A673 (cell line): ENCODE measurements around the gene MRPS14. TPM values are rescaled to one million over a fixed set of nuclear protein-coding genes. Genes with fewer than 3 reads are reported as not detected.

Source experiments
- BruUV-seq: library from RNA; stranded (reverse); fragments of 400-500 nt; replicated peaks from 2 replicates; lab custom pipeline; 2021; lab: Mats Ljungman, UMichigan
- CTCF ChIA-PET: fragments of 300-600 bp; sonication (Branson Sonifier 250); formaldehyde crosslinking; loops from one replicate; lab custom pipeline; 2022; ENCODE audit warnings: antibody characterized with exemption; lab: Charles Lee
- POLR2A ChIA-PET: fragments of 300-600 bp; sonication (Branson Sonifier 250); formaldehyde crosslinking; loops from one replicate; lab custom pipeline; 2022; ENCODE audit warnings: antibody characterized with exemption; ENCODE audit not compliant: low non-redundant PET; lab: Charles Lee
- DNase-seq: peaks from one replicate; pipeline ENCODE4 v3.0.0-alpha.2; 2015; ENCODE audit warnings: low spot score
- H3K27ac ChIP-seq: fragments of 200-600 bp; sonication (generic); 2 replicates; pipeline ENCODE4 v1.5.1; 2016; ENCODE audit warnings: mixed run types, low read depth, mild to moderate bottlenecking, mixed read lengths, antibody characterized with exemption, low read length; ENCODE audit not compliant: poor library complexity, severe bottlenecking
- H3K27me3 ChIP-seq: fragments of 200-600 bp; sonication (generic); replicated peaks from 2 replicates; pipeline ENCODE4 v1.6.1; 2017; ENCODE audit warnings: mixed run types, low read depth, mild to moderate bottlenecking, mixed read lengths, antibody characterized with exemption, low read length; ENCODE audit not compliant: insufficient read depth, poor library complexity
- H3K36me3 ChIP-seq: fragments of 200-600 bp; sonication (generic); 2 replicates; pipeline ENCODE4 v1.6.1; 2016; ENCODE audit warnings: mixed run types, mild to moderate bottlenecking, mixed read lengths, antibody characterized with exemption, low read length; ENCODE audit not compliant: insufficient read depth, poor library complexity, severe bottlenecking
- H3K4me1 ChIP-seq: fragments of 200-600 bp; sonication (generic); 2 replicates; pipeline ENCODE4 v1.6.1; 2017; ENCODE audit warnings: mixed run types, mild to moderate bottlenecking, mixed read lengths, antibody characterized with exemption, low read length; ENCODE audit not compliant: insufficient read depth, poor library complexity, severe bottlenecking
- H3K4me3 ChIP-seq: fragments of 200-600 bp; sonication (generic); 2 replicates; pipeline ENCODE4 v1.5.1; 2016; ENCODE audit warnings: low read depth, mixed run types, mild to moderate bottlenecking, mixed read lengths, low read length; ENCODE audit not compliant: poor library complexity, severe bottlenecking
- H3K9me3 ChIP-seq: fragments of 200-600 bp; sonication (generic); 2 replicates; pipeline ENCODE4 v1.6.1; 2016; ENCODE audit warnings: mixed run types, low read depth, mild to moderate bottlenecking, mixed read lengths, antibody characterized with exemption, low read length; ENCODE audit not compliant: poor library complexity, severe bottlenecking
- CTCF ChIP-seq: fragments of 300-800, 200-600 bp; sonication (generic); conservative IDR thresholded peaks from 2 replicates; pipeline ENCODE4 v1.5.1; 2017; ENCODE audit warnings: low read depth, mild to moderate bottlenecking, antibody characterized with exemption, low read length, moderate library complexity, mixed read lengths
- EZH2 ChIP-seq: fragments of 200-600 bp; sonication (generic); IDR thresholded peaks from 2 replicates; pipeline ENCODE4 v1.6.1; 2017; ENCODE audit warnings: borderline replicate concordance, low read depth, mild to moderate bottlenecking, mixed read lengths, antibody characterized with exemption, low read length; ENCODE audit not compliant: poor library complexity, severe bottlenecking
- intact Hi-C: fragments of 100-400 bp; cut with micrococcal nuclease; formaldehyde crosslinking; loops from one replicate; pipeline ENCODE4 v1.10.0; 2022; ENCODE audit not compliant: unreplicated experiment
- total RNA-seq: library from RNA; stranded (reverse); gene quantifications from 2 replicates; pipeline ENCODE4 v1.2.3, GENCODE V29; 2021

MRPS14 gene
- total RNA-seq, 1 experiment from 2014 or later: 40.1 TPM

GRCh38 chr1:174964261-174964971 lies 58.8 kb downstream of the MRPS14 start:
- ChIA-PET POLR2A (no interaction called here), CTCF (no interaction called here)
- intact Hi-C loops: no loop called here
- no peaks in the 10 kb centered on the region for H3K9me3 ChIP-seq
- BruUV-seq: no TSS peak
- H3K27ac ChIP-seq: no peak overlapping the region
- TF ChIP-seq CTCF: no peak
- TF ChIP-seq EZH2: no peak
- DNase-seq: no peak
- no peak overlapping the region for H3K4me3 ChIP-seq
- H3K27me3 ChIP-seq: no peaks in the 10 kb centered on the region
- no peaks in the 10 kb centered on the region for H3K36me3 ChIP-seq
- H3K4me1 ChIP-seq: no peaks in the 10 kb centered on the region

GRCh38 chr1:174963529-174964125 lies 59.6 kb downstream of the MRPS14 start:
- Histone ChIP-seq H3K4me1 (no peaks in the 10 kb centered on the region), H3K4me3 (no peak overlapping the region), H3K36me3 (no peaks in the 10 kb centered on the region), H3K27me3 (no peaks in the 10 kb centered on the region), H3K27ac (no peak overlapping the region), H3K9me3 (no peaks in the 10 kb centered on the region)
- ChIA-PET POLR2A (no interaction called here), CTCF (interaction anchor here (0.7 kb wide), 1 partner anchor 66 kb away, joined by 3 read pairs; no protein-coding TSS in a partner anchor)
- BruUV-seq: no TSS peak
- no peak for DNase-seq
- TF ChIP-seq EZH2 (no peak), CTCF (no peak)
- intact Hi-C loops: no loop called here

Other genes with a start within 250 kb of the MRPS14 start
- 307 and 310 TPM in 2 replicates for gene CACYBP, start 23.5 kb downstream of the MRPS14 start, total RNA-seq
- 0.09 TPM in 1 of 2 replicates, not detected in the other for gene TNN, start 44.4 kb upstream of the MRPS14 start, total RNA-seq
- gene KIAA0040, start 169.4 kb upstream of the MRPS14 start, total RNA-seq: not detected in 2 replicates